ENCODE measurements around the gene IRAG1.

Gene IRAG1, protein sequence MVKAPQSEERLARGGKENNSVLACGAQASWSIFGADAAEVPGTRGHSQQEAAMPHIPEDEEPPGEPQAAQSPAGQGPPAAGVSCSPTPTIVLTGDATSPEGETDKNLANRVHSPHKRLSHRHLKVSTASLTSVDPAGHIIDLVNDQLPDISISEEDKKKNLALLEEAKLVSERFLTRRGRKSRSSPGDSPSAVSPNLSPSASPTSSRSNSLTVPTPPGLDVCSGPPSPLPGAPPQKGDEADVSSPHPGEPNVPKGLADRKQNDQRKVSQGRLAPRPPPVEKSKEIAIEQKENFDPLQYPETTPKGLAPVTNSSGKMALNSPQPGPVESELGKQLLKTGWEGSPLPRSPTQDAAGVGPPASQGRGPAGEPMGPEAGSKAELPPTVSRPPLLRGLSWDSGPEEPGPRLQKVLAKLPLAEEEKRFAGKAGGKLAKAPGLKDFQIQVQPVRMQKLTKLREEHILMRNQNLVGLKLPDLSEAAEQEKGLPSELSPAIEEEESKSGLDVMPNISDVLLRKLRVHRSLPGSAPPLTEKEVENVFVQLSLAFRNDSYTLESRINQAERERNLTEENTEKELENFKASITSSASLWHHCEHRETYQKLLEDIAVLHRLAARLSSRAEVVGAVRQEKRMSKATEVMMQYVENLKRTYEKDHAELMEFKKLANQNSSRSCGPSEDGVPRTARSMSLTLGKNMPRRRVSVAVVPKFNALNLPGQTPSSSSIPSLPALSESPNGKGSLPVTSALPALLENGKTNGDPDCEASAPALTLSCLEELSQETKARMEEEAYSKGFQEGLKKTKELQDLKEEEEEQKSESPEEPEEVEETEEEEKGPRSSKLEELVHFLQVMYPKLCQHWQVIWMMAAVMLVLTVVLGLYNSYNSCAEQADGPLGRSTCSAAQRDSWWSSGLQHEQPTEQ

DNA sequence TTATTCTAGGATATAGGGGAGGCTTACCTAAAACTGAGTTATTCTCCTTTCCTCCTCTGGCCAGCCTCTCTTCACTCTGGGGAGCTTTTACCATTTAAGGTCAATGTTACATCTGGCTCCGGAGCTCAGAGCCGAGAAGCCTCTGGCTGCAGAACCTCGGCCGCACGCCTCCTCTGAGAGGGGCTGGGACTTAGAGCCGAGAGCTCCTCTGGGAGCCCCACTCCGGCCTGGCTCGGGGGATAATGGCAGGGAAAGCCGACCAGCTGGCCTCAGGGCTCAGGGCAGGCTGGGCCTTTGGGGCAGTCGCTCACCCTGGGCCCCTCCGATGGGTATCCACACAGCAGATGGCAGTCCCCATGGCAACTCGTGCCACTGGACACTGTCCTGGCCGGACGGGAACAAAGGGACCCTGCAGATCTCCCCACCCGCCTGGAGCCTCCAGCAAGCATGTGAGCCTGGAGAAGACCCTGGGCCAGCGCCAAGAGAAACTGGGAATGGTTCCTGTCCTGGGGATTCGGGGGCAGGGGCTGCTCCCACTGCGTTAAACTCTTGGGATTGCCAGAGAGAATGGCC lies at the start of gene IRAG1:
TSS of gene IRAG1 (minus strand) at position 247 of the 573 bp plus-strand sequence. CDS start at position 94, 153 bp downstream.
- DNase-seq (ENCODE audit: low spot score), result peak; percentile 15

DNA sequence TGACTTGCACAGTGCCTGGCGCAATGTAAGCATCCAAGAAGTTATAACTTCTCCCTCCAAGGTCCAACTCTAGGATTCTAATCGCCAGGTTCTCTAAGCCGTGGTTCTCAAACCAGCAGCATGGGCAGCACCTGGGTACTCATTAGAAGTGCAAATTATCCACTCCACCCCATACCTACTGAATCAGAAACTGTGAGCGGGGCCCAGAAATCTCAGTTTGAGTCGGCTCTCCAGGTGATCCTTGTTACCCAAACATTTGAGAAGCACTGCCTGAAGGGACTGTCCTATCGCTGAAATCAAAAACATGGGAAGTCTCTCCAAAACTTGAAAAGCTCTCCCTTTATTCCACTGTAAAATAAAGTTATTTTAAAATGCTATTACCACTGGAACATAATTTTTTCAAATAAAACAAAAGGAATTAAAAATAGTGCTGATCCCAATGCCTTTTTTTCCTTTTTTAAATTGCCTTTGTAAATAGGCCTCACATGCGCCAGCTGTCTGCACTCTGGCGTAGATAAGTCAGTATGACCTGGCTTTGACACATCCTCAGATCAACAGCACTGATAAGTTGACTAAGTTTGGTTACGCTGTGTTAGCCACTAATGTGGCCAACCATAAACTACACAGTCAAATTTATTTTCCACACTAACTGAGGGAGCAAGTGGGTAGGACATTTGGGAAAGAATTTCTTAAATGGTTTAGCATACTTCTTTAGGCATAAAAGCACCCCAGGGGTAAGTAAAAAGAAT lies 49.1 kb upstream of the IRAG1 start:
- DNase-seq (ENCODE audit: low spot score), result no peak

DNA sequence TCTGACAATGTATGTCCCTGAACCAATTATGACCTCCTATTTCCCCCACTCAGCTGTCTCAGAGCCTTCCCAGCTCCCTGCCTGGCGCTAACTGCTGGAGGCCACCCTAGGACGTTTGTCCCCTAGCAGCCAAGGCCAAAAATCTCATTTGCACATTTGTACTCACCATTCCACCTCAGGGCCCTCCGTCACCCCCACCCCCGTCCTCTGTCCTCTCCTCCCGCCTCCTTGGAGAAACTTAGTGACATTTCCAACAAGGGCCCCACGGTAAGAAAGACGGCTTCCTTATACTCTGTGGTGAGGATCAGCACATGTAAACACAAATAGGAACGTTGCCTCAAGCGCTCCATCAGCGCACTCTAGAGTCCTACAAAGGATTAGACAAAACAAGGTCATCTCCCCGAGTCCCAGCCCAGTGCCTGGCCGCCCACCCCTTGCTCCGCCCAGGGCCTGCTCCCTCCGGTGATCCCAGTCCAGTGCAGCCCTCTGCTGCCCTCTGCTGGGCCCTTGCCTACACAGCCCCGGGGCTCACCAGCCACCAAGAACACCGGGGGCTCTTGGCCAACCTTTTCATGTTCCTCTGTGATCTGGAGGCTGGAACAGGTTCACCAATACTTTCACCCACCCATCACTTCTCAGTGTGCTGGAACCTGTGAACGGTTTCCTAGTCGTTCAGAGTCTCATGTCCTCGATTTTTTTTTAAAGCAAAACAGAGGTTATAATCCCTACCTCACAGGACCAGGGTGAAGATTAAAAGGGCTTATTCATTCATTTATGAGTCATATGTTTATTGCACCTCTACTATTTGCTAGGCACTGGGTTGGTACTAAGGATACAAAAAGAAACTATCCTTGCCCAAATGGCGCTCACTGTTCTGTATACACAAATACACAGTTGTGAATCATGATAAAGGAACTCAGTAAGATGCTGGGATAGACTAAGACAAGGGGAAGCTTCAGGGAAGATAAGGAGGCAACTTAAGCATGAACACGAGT lies 42.2 kb upstream of the IRAG1 start:
- peak; percentile 94 for DNase-seq (ENCODE audit: low spot score)

DNA sequence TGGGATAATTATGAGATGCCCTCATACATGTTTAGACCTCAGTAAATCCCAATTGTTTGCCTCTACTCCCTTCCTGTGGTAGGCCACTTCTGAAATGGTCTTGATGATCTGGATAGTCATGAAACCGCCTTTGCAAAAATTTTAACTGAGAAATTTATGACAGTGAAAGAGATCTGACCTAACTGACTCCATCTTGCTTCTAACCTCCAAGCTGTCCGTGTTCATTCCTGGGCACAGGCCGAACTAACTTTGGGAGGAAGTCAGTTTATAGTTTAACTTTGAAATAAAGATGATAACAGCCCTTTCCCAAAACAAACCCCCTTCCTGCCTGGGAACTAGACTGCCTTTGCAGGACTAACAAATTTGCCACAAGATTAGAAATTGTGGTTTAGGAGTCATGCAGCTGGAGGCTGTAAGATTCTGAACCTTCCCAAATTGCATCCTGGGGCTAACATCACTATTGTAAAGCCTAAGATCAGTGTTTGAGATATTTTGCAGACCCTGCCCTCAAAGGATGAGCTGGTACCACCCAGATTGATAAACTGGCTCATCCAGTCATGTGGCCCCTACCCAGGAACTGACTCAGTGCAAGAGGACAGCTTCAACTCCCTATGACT lies 37.6 kb upstream of the IRAG1 start:
- no peak for DNase-seq (ENCODE audit: low spot score)

DNA sequence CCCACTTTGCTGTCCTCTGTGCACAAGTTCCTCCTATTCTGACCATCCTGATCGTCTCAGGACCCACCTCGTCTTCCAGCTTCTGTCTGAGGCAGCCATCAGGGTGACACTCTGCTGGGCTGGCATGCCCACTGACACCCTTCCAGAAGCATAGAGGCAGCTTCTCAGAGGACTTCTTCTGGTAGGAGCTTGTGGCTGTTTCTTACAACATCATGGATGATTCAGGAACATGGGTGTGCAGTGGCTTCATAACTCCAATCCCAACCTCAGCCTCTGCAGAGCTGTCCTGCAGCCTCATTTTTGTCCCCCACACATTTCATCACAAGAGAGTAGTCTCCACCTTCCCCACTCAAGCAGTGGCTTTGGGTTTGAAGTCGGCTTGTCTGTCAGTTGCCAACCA lies 36.6 kb upstream of the IRAG1 start:
- DNase-seq (ENCODE audit: low spot score), result no peak

DNA sequence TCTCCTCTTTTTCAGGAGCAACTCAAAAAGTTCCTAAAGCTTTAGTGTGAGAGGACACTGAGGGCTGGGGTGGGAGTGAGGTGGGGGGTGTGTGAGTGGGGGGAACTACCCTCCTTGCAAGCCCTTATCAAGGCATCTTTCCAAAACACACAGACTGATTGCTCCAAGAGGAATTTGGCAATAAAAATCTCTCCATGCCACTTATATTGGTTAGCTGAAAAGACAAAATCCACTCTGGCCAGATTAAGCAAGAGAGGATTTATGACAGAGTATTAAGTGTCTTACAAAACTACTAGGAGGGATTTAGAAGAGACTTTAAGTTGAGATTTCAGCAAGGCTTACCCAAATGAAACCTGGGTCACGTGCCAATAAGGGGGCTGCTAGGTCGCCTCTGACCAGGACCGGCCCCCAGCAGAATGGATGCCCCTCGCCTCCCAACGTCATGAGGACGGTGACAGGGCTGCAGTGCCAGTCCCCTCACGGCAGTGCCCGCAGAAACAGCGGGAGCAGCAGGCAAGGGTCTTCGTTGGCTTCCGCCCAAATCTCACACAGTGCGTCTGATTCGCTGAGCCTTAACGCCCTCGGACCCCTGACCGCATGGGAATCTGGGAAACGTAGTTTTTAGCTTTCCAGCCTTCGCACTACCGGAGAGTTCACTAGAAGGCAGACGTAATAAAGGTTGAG lies 35.4 kb upstream of the IRAG1 start:
- DNase-seq (ENCODE audit: low spot score), result no peak

DNA sequence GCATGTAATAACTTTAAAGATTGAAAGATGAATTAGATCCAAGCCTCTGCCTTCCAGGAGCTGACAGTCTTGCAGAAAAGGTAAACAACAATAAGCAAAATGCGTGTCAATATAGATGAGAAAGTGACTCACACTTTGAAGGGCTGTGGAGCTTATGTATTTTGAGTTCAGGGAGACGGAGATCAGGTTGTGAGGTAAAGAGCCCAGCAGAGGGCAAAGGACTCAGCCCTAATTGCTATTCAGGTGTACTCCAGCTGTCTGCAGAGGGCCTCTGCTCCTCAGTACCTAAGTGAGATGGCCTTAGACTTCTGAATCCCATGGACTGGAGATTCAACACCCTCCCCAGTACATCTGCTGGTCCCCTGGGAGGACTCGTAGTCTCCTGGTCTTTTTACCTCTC lies 34.6 kb upstream of the IRAG1 start:
- no peak for DNase-seq (ENCODE audit: low spot score)

DNA sequence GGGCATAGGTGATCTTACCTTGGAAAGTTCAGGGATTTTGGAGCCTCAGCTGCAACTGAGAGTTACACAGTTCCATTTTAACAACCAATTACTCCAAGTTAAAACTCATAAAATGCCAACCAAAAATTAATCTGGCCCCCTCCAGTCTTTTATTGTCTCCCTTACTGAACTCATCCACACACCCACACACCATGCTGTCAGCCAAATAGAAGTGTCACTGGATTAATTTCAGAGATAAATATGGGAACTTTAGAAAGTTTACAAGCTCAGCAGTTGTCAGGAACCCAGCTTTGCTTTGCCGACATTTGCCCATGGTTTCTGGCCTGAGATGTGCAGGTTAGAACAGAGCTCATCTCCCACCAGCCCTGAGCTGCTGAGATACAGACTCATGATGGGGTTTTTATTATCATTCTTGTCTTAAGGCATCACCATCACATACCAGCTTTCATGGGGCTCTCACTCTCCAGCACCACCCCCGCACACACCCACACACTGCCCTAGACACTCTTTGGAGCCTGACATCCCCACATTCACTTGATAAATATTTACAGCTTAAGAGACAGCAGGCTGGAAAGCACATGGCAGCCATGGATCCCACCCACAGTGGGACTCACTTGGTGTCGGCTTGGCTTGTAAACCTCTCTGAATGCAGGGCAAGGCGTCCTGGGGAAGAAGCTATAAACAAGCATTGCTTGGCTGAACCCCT lies 33.7 kb upstream of the IRAG1 start:
- no peak for DNase-seq (ENCODE audit: low spot score)

DNA sequence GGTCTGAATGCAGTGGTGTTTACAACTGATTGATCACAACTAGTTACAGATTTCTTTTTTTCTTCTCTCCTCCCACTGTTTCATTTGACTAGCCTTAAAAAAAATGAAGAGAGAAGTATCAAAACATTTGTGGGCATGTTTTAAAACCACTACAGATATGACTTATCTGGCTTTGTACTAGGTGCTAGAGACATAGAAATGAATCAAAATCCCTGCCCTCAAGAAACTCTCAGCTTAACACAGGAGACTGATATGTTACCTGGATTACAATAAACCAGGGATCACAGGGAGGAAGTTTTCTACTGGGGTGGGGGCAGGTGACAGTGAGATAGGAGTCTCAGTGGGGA lies 32.3 kb upstream of the IRAG1 start:
- no peak for DNase-seq (ENCODE audit: low spot score)

DNA sequence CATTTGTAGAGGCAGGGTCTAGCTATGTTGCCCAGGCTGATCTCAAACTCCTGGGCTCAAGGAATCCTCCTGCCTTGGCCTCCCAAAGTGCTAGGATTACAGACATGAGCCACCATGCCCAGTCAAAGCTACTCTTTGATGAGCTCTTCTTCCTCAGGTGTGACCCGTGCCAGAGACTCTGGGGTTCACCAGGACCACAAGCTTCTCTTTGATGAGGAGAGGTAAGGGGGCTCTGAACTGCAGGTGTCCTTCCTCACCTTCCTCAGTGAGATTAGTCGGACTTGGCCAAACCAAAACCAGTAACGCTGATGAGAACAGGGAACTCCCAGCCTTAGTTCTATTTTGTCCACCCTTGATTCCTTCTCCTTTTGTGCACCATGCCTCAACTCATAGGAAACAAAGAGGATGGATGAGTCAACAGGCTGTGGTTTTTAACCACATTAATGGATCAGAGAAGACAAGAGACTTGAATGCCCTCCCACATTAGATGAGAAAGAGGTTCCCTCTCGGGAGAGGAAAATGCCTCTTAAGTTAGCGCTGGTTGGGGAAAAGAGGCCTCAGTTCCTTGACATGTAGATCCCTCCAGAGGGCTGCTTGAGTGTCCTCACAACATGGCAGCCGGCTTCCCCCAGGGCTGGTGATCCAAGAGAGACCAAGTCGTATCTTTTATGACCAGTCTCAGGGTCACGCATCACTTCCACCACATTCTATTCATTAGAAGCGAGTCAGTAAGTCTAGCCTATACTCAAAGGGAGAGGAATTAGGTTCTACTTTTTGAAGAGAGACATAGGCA lies 31.8 kb upstream of the IRAG1 start:
- no peak for DNase-seq (ENCODE audit: low spot score)

DNA sequence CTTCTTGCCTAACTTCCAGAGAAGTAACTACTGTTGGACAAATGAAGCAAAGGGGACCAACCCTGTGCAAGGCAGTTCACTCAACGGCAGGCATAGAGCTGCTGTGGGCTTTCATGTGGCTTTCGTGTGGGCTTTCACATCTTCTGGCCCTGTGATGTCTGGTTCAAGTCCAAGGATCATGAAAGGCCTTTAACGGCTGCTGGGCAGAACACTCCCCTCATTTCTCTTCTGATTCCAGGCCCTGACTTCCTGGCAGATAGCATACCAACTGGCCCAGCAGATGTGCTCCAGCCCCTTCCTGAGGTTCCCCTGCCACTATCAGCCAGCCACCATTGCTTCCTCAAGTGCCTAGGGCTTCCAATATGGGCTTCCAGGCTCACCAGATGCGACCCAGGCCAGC lies 28.8 kb upstream of the IRAG1 start:
- no peak for DNase-seq (ENCODE audit: low spot score)

DNA sequence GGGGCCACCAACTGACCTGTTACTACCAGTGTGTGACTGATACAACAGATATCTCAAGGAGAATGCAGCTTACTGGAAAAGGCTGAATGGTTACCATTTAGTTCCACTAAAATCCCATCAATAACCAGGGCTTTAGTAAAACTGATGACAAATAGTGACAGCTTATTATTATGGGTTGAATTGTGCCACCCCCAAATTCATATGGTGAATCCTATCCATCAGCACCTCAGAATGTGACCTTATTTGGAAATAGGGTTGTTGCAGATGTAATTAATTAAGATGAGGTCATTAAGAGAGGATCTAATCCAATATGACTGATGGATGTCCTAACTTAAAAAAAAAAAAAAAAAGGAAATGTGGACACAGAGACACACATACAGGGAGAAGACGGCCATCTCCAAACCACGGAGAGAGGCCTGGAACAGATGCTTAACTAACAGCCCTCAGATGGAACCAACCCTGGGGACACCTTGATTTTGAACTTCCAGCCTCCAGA lies 27.4 kb upstream of the IRAG1 start:
- DNase-seq (ENCODE audit: low spot score), result no peak

DNA sequence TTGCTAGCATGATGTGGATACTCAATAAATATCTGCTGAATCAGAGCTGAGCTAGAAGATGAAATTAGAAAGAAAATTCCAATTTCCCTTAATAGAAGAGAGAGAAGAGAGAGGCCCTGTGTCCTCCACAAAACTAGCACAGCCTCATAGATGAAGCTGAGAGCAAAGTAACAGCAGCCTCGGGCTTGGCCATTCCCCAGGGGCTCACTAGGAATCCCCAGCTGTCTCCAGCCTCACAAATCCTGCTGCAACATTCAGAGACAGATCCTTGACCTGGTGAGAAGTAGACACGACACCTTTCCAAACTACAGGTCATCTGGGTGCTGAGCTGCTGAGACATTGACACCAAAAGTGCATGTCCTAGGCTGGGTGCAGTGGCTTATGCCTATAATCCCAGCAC lies 26.1 kb upstream of the IRAG1 start:
- no peak for DNase-seq (ENCODE audit: low spot score)

DNA sequence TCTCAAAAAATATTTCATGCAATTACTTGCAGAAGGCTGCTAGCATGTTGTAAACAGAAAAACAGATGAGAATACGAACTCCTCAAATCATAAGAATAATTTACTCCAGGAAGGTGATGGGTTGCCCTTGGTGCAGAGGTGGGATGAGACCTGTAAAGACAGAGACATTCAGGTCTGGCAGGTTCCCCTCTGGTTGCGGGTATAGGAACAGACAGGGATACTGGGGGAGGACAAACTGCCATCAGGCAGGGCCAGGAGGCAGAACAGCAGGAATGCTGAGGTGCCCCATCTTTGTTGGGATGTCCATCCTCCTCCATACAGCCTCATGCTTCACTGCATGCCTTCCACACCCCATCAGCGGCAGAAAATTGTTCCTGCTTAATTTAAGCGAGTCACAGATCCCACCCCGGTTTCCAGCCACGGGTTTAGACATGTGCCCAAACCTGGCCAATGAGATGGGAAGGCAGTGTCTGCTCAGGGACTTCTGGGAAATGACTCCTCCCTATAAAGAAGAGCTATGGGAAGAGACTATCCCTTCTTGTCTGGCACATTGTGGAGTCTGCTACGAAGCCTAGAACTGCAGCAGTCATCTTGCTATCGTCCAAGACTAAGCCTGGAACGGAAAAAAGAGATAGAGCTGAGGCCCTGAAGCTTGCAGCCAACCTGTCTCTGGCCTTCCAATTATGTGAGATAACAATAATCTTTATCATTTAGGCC lies 23.1 kb upstream of the IRAG1 start:
- DNase-seq (ENCODE audit: low spot score), result no peak

DNA sequence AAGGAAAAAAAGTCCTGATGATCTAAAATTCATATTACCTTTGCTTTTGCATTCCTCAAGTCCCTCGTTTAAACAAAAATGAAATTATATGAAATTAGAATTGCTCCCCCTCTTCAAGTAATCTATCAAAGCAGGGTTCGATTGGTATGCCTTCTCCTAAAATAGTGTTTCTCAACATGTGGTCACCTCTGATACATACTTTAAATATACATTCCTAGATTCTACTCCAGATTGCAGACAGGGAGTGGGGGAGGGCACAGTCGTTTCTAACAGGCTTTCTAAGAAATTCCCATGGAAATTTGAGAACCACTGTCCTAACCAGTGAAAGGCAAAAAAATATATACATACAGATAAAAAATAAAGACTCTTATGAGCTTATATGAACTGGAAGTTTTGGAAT lies 22.6 kb upstream of the IRAG1 start:
- no peak for DNase-seq (ENCODE audit: low spot score)

DNA sequence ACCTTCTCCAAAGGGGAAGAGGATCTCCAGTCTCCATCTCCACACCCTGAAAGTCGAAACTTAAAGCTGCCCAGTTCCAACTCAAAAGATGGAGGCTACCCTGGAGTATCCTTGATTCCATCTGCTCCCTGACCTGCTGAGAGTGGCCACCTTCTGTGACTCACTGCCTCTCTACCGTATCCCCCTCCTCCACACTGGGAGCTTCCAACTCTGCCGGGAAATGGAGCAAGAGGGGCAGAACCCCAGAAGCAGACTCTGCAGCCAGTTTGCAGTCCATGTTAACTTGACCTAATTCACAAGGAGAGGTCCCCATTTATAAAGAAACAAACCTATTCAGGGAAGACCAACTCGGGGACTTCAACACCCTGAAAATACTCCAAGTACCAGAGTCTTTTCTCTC lies 22.0 kb upstream of the IRAG1 start:
- DNase-seq (ENCODE audit: low spot score), result no peak

DNA sequence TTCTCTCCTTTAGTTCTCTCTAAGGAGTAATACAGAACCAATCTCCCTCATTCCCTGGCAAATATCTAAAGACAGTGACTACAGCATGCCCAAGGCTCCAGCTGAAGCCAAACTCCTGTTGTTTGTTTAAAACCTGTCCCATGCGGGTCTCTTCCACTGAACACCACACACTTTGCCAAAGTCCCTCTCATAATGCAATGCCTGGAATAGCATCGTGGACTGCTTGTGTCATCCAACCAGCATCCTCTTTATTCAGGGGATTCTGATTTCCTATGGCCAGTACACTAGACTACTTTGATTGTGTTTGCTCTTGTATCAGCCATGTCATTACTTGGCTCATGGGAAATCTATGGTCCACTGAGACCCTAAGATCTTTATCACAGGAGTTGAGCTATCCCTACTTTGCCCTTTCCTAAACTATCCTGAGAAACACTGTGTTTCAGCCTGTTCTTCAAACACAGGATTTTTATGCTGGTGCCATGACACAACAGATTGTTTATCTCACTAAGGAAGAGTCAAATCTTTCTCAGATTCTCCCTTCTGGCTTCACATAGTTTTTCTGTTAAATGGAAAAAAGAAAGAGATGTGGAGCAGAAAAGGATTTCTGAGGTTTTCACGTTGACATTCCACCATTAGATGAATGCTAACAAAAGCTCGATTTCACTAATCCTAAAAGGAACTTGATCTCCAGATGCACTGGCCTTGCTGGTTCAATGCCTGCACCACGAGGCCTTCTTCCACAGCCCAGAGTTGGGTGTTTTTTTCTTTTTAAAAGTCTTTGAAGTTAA lies 15.9 kb upstream of the IRAG1 start:
- no peak for DNase-seq (ENCODE audit: low spot score)

All from cerebellar cortex (tissue), 1 donor.